Endothelial cell of umbilical vein (primary cell): Measurements from ENCODE around the gene SPDL1. TPM values are rescaled to one million over a fixed set of nuclear protein-coding genes. Genes with fewer than 3 reads are reported as not detected.

Experiments used
- BruUV-seq: library from RNA; stranded (reverse); fragments of 400-500 nt; replicated peaks from 2 replicates; lab custom pipeline; 2021; lab: Mats Ljungman, UMichigan
- CTCF ChIA-PET: fragments of 300-600, 350-600 bp; sonication (Branson Sonifier 250); formaldehyde crosslinking; loops from one replicate; lab custom pipeline; 2021; ENCODE audit warnings: antibody characterized with exemption, inconsistent platforms; lab: Charles Lee
- POLR2A ChIA-PET: fragments of 300-600, 350-600 bp; sonication (Branson Sonifier 250); formaldehyde crosslinking; loops from one replicate; lab custom pipeline; 2021; ENCODE audit warnings: antibody characterized with exemption, inconsistent platforms; lab: Charles Lee
- DNase-seq: peaks from one replicate; pipeline ENCODE4 v3.0.0-alpha.2; 2011; ENCODE audit warnings: low read depth, low spot score
- FAIRE-seq: peaks from 2 replicates; lab custom pipeline; 2011; peaks lifted over from hg19 to GRCh38; lab: Jason Lieb, UNC
- H2AFZ ChIP-seq: 2 replicates; pipeline ENCODE4 v1.6.0; 2012; ENCODE audit warnings: low read depth, low read length, control low read depth, inconsistent platforms
- H3K27ac ChIP-seq: 2 replicates; pipeline ENCODE4 v1.5.1; 2011; ENCODE audit warnings: low read depth, mild to moderate bottlenecking, control low read depth, low read length, moderate library complexity; ENCODE audit not compliant: insufficient read depth
- H3K27me3 ChIP-seq, 2 experiments: 2 replicates each; pipeline versions ENCODE4 v1.6.0 to v1.6.1; 2011; ENCODE audit warnings: low read length in 2 of 2, mixed read lengths in 1 of 2; ENCODE audit not compliant: control insufficient read depth in 2 of 2, insufficient read depth in 2 of 2
- H3K36me3 ChIP-seq, 2 experiments: 2 replicates in 1 of 2; 3 replicates in 1 of 2; pipeline ENCODE4 v1.5.1; 2011; ENCODE audit warnings: low read length in 2 of 2, mild to moderate bottlenecking in 1 of 2, moderate library complexity in 1 of 2; ENCODE audit not compliant: control insufficient read depth in 2 of 2, insufficient read depth in 2 of 2; ENCODE audit errors: extremely low read depth in 1 of 2
- H3K4me1 ChIP-seq: 3 replicates; pipeline ENCODE4 v1.5.1; 2011; ENCODE audit warnings: mild to moderate bottlenecking, low read length; ENCODE audit not compliant: control insufficient read depth, insufficient read depth; ENCODE audit errors: extremely low read depth
- H3K4me2 ChIP-seq: 2 replicates; pipeline ENCODE4 v1.6.1; 2011; ENCODE audit warnings: low read length, control low read depth, mixed read lengths; ENCODE audit not compliant: insufficient read depth
- H3K4me3 ChIP-seq, 3 experiments: fragments of 200-600 bp in 1 of 3; sonication (generic), shearing (Covaris generic) in 1 of 3; replicated peaks in 1 of 3; 2 replicates each; pipeline ENCODE4 v1.5.1; 2011 to 2016; ENCODE audit warnings: control low read depth in 3 of 3, low read length in 3 of 3, mild to moderate bottlenecking in 2 of 3, inconsistent platforms in 1 of 3, low read depth in 1 of 3, moderate library complexity in 1 of 3; ENCODE audit not compliant: insufficient read depth in 1 of 3
- H3K79me2 ChIP-seq: 2 replicates; pipeline ENCODE4 v1.6.0; 2012; ENCODE audit warnings: low read length, inconsistent platforms; ENCODE audit not compliant: control insufficient read depth, insufficient read depth
- H3K9ac ChIP-seq: replicated peaks from 2 replicates; pipeline ENCODE3; 2011; ENCODE audit warnings: low read length, control low read depth; ENCODE audit not compliant: insufficient read depth; ENCODE audit errors: extremely low read depth
- H3K9me1 ChIP-seq: replicated peaks from 3 replicates; pipeline ENCODE4 v1.6.0; 2011; ENCODE audit warnings: mild to moderate bottlenecking, low read length; ENCODE audit not compliant: control insufficient read depth, insufficient read depth; ENCODE audit errors: extremely low read depth
- H3K9me3 ChIP-seq: replicated peaks from 2 replicates; pipeline ENCODE4 v1.5.1; 2012; ENCODE audit warnings: low read length, inconsistent platforms; ENCODE audit not compliant: control insufficient read depth, insufficient read depth
- H4K20me1 ChIP-seq: replicated peaks from 2 replicates; pipeline ENCODE3; 2011; ENCODE audit warnings: mild to moderate bottlenecking, low read length; ENCODE audit not compliant: control insufficient read depth, insufficient read depth; ENCODE audit errors: extremely low read depth
- CTCF ChIP-seq, 2 donors: IDR thresholded peaks; 1 replicate in 1 of 2; 2 replicates in 1 of 2; pipeline ENCODE4 v1.5.1; 2011; ENCODE audit warnings: low read length in 2 of 2, mild to moderate bottlenecking in 2 of 2, moderate library complexity in 2 of 2, control low read depth in 1 of 2, inconsistent platforms in 1 of 2, low read depth in 1 of 2; ENCODE audit not compliant: insufficient read depth in 1 of 2; ENCODE audit errors: extremely low read depth in 1 of 2
- EZH2 ChIP-seq: IDR thresholded peaks from 2 replicates; pipeline ENCODE4 v1.6.1; 2012; ENCODE audit warnings: borderline replicate concordance, low read depth, mild to moderate bottlenecking, moderate library complexity, low read length, inconsistent platforms; ENCODE audit not compliant: severe bottlenecking
- FOS ChIP-seq: IDR thresholded peaks from 2 replicates; pipeline ENCODE4 v1.6.1; 2011; ENCODE audit warnings: mild to moderate bottlenecking, low read length, moderate library complexity, borderline replicate concordance; ENCODE audit not compliant: insufficient read depth
- GATA2 ChIP-seq: IDR thresholded peaks from 2 replicates; pipeline ENCODE4 v1.7.0; 2011; ENCODE audit warnings: low read depth, mild to moderate bottlenecking, moderate library complexity, mixed read lengths, low read length; ENCODE audit not compliant: insufficient read length, insufficient read depth
- JUN ChIP-seq: IDR thresholded peaks from 2 replicates; pipeline ENCODE4 v1.6.1; 2011; ENCODE audit warnings: borderline replicate concordance, low read depth; ENCODE audit not compliant: insufficient read length, insufficient read depth
- MAX ChIP-seq: IDR thresholded peaks from 2 replicates; pipeline ENCODE4 v1.6.1; 2011; ENCODE audit not compliant: insufficient read depth, insufficient read length
- MYC ChIP-seq: IDR thresholded peaks from one replicate; pipeline ENCODE4 v1.6.1; 2011; ENCODE audit warnings: mild to moderate bottlenecking, low read depth, low read length
- POLR2A ChIP-seq: IDR thresholded peaks from 2 replicates; pipeline ENCODE4 v1.6.1; 2012; ENCODE audit warnings: low read depth, mild to moderate bottlenecking, control low read depth, low read length
- POLR2AphosphoS5 ChIP-seq: IDR thresholded peaks from 2 replicates; pipeline ENCODE4 v1.6.1; 2012; ENCODE audit warnings: low read depth, mild to moderate bottlenecking, control low read depth, low read length, moderate library complexity; ENCODE audit not compliant: insufficient read depth
- dilution Hi-C: fragments of 300-500 bp; cut with MboI; formaldehyde crosslinking; loops from one replicate; pipeline ENCODE4 v1.15.0; 2019; ENCODE audit warnings: low sequenced_read_pairs; ENCODE audit not compliant: extremely low pct_ligation_motif_present
- intact Hi-C: fragments of 100-400 bp; cut with micrococcal nuclease; formaldehyde crosslinking; loops from one replicate; pipeline ENCODE4 v1.10.0; 2022
- polyA plus RNA-seq, 4 experiments: library from polyadenylated mRNA; depleted of rRNA in 3 of 4; stranded (reverse) in 3 of 4; unstranded in 1 of 4; fragments of >200 nt; gene quantifications; 2 replicates each; pipeline versions ENCODE4 v1.2.1 to v1.2.3, GENCODE V29; 2011 to 2012; ENCODE audit warnings: missing spikeins in 1 of 4
- total RNA-seq: library from RNA; stranded (reverse); gene quantifications from 2 replicates; pipeline ENCODE4 v1.2.3, GENCODE V29; 2021

Gene SPDL1
- total and polyA plus RNA-seq, 2 donors (not counting 3 experiments of a cell fraction or from before 2014, with no cell fraction given), result 19.7 to 51.8 TPM

DNA sequence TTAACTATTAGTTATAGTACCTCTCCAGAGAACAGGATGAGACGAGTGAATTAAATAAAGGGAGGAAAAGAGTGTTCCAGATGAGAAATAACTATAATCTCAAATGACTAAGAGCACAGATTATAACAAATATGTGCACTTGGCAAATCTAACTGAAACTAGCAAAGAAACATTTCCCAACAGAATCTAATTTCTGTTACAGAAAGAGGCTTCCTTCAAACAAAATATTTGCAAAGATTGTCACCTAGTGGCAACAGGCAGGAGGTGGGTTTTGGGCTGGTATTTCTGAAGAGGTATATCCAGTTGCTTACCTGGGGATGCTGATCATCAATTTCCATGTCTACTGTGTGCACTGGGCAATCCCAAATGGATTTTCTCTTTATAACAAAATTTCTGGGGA, 5.6 kb upstream of the SPDL1 start:
- dilution Hi-C loops, result no loop called here
- Histone ChIP-seq H3K4me1 (peaks cover under 1% of the 10 kb centered on the region), H4K20me1 (no peaks in the 10 kb centered on the region), H3K4me2 (no peak overlapping the region), H3K9me3 (no peaks in the 10 kb centered on the region), H3K4me3 (no peak overlapping the region), H3K27ac (no peak overlapping the region), H2AFZ (no peak overlapping the region), H3K9ac (no peak overlapping the region), H3K79me2 (no peaks in the 10 kb centered on the region), H3K9me1 (no peaks in the 10 kb centered on the region), H3K27me3 (peaks cover 22 to 27% of the 10 kb centered on the region in 2 experiments), H3K36me3 (no peaks in the 10 kb centered on the region)
- peak; percentile 48 for FAIRE-seq
- no TSS peak for BruUV-seq
- ChIA-PET CTCF (interaction anchor here (1.7 to 5.3 kb wide), 2 partner anchors 313 to 589 kb away, joined by 4 to 81 read pairs; no protein-coding TSS in a partner anchor), POLR2A (no interaction called here)
- TF ChIP-seq CTCF (IDR thresholded peaks at IDR 0.05; ENCODE audit: extremely low read depth in 1 of 2, insufficient read depth in 1 of 2, low read depth in 1 of 2, low read length in 2 of 2) (peak; percentile 16 to 18), EZH2 (no peak)
- intact Hi-C loops, result no loop called here
- DNase-seq, result no peak

DNA sequence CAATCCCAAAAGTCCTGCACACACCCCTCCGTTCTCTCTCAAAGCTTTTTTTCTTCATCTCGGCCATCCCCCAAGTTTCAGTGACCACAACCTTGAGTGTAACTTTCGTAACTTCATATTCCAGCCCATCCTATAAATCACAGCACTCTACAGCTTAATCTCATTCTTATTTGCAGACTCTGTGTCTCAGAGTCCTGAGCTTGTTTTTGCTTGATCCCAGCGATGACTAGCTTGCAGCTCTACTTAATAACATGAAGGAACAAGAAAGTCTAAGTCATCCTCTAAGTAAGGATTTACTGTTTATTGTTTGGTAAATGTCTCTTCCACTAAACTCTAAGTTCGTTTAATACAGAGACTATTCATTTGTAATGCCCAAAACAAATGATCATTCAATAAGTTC, 2.6 kb upstream of the SPDL1 start:
- Histone ChIP-seq H3K4me2 (no peak overlapping the region), H2AFZ (no peak overlapping the region), H3K9me1 (no peaks in the 10 kb centered on the region), H3K27ac (no peak overlapping the region), H3K4me1 (peaks cover 20% of the 10 kb centered on the region), H3K9ac (no peak overlapping the region), H3K79me2 (peaks cover 24% of the 10 kb centered on the region), H3K4me3 (no peak overlapping the region), H3K36me3 (no peaks in the 10 kb centered on the region), H4K20me1 (no peaks in the 10 kb centered on the region), H3K9me3 (no peaks in the 10 kb centered on the region), H3K27me3 (peaks cover 8 to 10% of the 10 kb centered on the region in 2 experiments)
- FAIRE-seq (no peak), DNase-seq (no peak)
- dilution Hi-C loops (no loop called here), intact Hi-C loops (loop anchor here (1.0 to 10.0 kb wide), 10 partner anchors 279 to 1096 kb away; partner anchors contain the start of gene RARS1)
- CTCF ChIA-PET, result interaction anchor here (0.8 to 5.3 kb wide), 26 partner anchors 8 to 902 kb away, joined by 3 to 81 read pairs (median 4); partner anchors contain the start of gene INSYN2B
- no TSS peak for BruUV-seq
- no peak for TF ChIP-seq FOS
- no peak for TF ChIP-seq MAX
- TF ChIP-seq EZH2, result no peak
- TF ChIP-seq CTCF (IDR thresholded peaks at IDR 0.05; ENCODE audit: extremely low read depth in 1 of 2, insufficient read depth in 1 of 2, low read depth in 1 of 2, low read length in 2 of 2), result no peak
- no peak for TF ChIP-seq MYC
- TF ChIP-seq POLR2AphosphoS5, result no peak
- TF ChIP-seq GATA2, result no peak
- TF ChIP-seq JUN, result no peak
- no peak for TF ChIP-seq POLR2A
- POLR2A ChIA-PET, result no interaction called here
